ENCODE results near the gene RALGAPA2.

The RALGAPA2 gene

GRCh38 chr20:20706285-20706684 is 6.2 kb downstream of the RALGAPA2 start:
- H3K4me1 Mint-ChIP-seq: peaks cover 24% of the 10 kb centered on the region
- H3K27ac Mint-ChIP-seq: no peak overlapping the region
- no peaks in the 10 kb centered on the region for H3K9me3 Mint-ChIP-seq
- peaks cover 12% of the 10 kb centered on the region for H3K36me3 Mint-ChIP-seq (ENCODE audit: low read depth)
- ATAC-seq: no peak
- H3K4me3 Mint-ChIP-seq: no peak overlapping the region
- DNase-seq: no peak
- H3K27me3 Mint-ChIP-seq: no peaks in the 10 kb centered on the region

DNA sequence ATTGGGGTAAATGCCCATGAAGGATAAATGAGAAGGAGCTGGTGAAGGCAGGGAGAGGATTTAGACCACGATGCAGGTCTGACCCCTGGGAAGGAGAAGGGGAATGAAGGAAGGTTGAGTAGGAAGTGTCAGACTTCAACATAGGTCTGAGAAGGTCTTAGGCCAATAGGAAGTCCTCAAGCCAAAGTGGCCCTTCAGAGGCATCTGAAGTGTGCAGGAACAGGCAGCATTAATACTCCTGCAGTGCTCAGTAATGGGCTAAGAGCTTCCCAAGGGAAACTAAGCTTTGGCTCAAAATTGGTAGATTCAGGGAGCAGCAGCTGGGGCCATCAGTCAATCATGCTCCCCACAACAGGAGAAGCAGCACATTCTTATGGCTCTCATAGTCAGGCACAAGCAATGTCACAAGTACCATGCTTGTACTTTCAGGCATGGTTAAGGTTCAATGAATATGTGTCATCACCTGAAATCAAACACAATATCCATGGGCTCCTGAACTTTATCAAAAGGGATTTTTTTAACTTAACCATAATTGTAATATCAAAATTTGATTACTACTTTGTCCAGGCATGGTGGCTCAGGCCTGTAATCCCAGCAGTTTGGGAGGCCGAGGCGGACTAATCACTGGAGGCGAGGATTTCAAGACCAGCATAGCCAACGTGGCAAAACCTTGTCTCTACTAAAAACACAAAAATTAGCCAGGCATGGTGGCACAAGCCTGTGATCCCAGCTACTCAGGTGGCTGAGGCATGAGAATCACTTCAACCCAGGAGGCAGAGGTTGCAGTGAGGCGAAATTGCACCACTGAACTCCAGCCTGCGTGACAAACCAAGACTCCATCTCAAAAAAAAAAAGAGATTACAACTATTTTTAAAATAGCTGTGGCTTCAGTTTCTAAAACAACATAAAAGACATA is 9.9 kb downstream of the RALGAPA2 start:
- Mint-ChIP-seq H3K9me3 (no peaks in the 10 kb centered on the region), H3K4me1 (peaks cover 9% of the 10 kb centered on the region), H3K36me3 (ENCODE audit: low read depth) (peaks cover 4% of the 10 kb centered on the region), H3K27me3 (no peaks in the 10 kb centered on the region), H3K4me3 (no peak overlapping the region), H3K27ac (no peak overlapping the region)
- ATAC-seq (no peak), DNase-seq (no peak)

GRCh38 chr20:20699917-20700316 is 12.5 kb downstream of the RALGAPA2 start:
- Mint-ChIP-seq H3K4me3 (no peak overlapping the region), H3K4me1 (peaks cover 24% of the 10 kb centered on the region), H3K27me3 (no peaks in the 10 kb centered on the region), H3K27ac (no peak overlapping the region), H3K36me3 (ENCODE audit: low read depth) (peaks cover 3% of the 10 kb centered on the region), H3K9me3 (no peaks in the 10 kb centered on the region)
- no peak for ATAC-seq
- DNase-seq: no peak

GRCh38 chr20:20699144-20699543 is 13.3 kb downstream of the RALGAPA2 start:
- H3K4me3 Mint-ChIP-seq: no peak overlapping the region
- peaks cover 24% of the 10 kb centered on the region for H3K4me1 Mint-ChIP-seq
- H3K36me3 Mint-ChIP-seq (ENCODE audit: low read depth): peaks cover 3% of the 10 kb centered on the region
- no peak overlapping the region for H3K27ac Mint-ChIP-seq
- ATAC-seq: no peak
- no peaks in the 10 kb centered on the region for H3K9me3 Mint-ChIP-seq
- H3K27me3 Mint-ChIP-seq: no peaks in the 10 kb centered on the region
- DNase-seq: no peak

DNA sequence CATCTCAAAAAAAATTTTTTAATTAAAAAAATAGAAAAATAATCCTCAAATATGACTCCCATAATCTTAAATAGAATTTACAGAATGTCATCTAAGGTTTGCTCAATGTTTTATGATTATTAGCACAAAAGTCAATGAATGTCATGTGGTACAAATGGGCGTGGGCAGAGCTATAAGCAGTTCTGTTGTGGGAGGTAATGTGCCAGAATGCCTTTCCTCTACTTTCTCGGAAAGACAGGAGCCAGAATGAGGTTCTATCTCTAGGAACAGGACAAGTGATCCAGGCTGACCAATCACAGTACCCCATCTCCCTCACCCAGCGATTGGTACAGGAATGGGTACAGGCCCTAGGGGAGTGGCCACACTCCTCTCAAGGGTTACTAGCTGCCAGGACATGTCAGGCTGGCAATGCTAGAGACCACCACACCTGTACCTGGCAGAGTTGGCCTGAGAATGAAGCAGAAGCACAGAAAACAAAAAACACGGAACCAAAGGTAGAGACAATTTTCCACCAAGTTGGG is 15.1 kb downstream of the RALGAPA2 start:
- H3K9me3 Mint-ChIP-seq: no peaks in the 10 kb centered on the region
- no peak for ATAC-seq
- no peak overlapping the region for H3K27ac Mint-ChIP-seq
- no peaks in the 10 kb centered on the region for H3K27me3 Mint-ChIP-seq
- peaks cover 3% of the 10 kb centered on the region for H3K36me3 Mint-ChIP-seq (ENCODE audit: low read depth)
- DNase-seq: no peak
- H3K4me1 Mint-ChIP-seq: peaks cover 25% of the 10 kb centered on the region
- no peak overlapping the region for H3K4me3 Mint-ChIP-seq

GRCh38 chr20:20695250-20695816 is 17.1 kb downstream of the RALGAPA2 start:
- Mint-ChIP-seq H3K27me3 (no peaks in the 10 kb centered on the region), H3K4me1 (peaks cover 33% of the 10 kb centered on the region), H3K36me3 (ENCODE audit: low read depth) (no peaks in the 10 kb centered on the region), H3K27ac (no peak overlapping the region), H3K4me3 (no peak overlapping the region), H3K9me3 (no peaks in the 10 kb centered on the region)
- DNase-seq: no peak
- no peak for ATAC-seq

GRCh38 chr20:20694591-20694990 is 17.9 kb downstream of the RALGAPA2 start:
- no peaks in the 10 kb centered on the region for H3K27me3 Mint-ChIP-seq
- no peak overlapping the region for H3K27ac Mint-ChIP-seq
- H3K4me3 Mint-ChIP-seq: no peak overlapping the region
- H3K9me3 Mint-ChIP-seq: no peaks in the 10 kb centered on the region
- ATAC-seq: no peak
- DNase-seq: no peak
- peaks cover 33% of the 10 kb centered on the region for H3K4me1 Mint-ChIP-seq
- no peaks in the 10 kb centered on the region for H3K36me3 Mint-ChIP-seq (ENCODE audit: low read depth)

GRCh38 chr20:20692587-20692986 is 19.9 kb downstream of the RALGAPA2 start:
- H3K4me3 Mint-ChIP-seq: no peak overlapping the region
- DNase-seq (no peak), ATAC-seq (no peak)
- no peaks in the 10 kb centered on the region for H3K36me3 Mint-ChIP-seq (ENCODE audit: low read depth)
- H3K9me3 Mint-ChIP-seq: no peaks in the 10 kb centered on the region
- peaks cover 27% of the 10 kb centered on the region for H3K4me1 Mint-ChIP-seq
- no peaks in the 10 kb centered on the region for H3K27me3 Mint-ChIP-seq
- no peak overlapping the region for H3K27ac Mint-ChIP-seq

GRCh38 chr20:20691477-20692235 is 20.8 kb downstream of the RALGAPA2 start:
- Mint-ChIP-seq H3K4me1 (peaks cover 27% of the 10 kb centered on the region), H3K27ac (no peak overlapping the region), H3K27me3 (no peaks in the 10 kb centered on the region), H3K4me3 (no peak overlapping the region), H3K9me3 (no peaks in the 10 kb centered on the region), H3K36me3 (ENCODE audit: low read depth) (no peaks in the 10 kb centered on the region)
- ATAC-seq (no peak), DNase-seq (no peak)

GRCh38 chr20:20690676-20691476 is 21.6 kb downstream of the RALGAPA2 start:
- no peaks in the 10 kb centered on the region for H3K27me3 Mint-ChIP-seq
- H3K27ac Mint-ChIP-seq: no peak overlapping the region
- no peaks in the 10 kb centered on the region for H3K36me3 Mint-ChIP-seq (ENCODE audit: low read depth)
- ATAC-seq: no peak
- no peak for DNase-seq
- peaks cover 19% of the 10 kb centered on the region for H3K4me1 Mint-ChIP-seq
- H3K4me3 Mint-ChIP-seq: no peak overlapping the region
- H3K9me3 Mint-ChIP-seq: no peaks in the 10 kb centered on the region

DNA sequence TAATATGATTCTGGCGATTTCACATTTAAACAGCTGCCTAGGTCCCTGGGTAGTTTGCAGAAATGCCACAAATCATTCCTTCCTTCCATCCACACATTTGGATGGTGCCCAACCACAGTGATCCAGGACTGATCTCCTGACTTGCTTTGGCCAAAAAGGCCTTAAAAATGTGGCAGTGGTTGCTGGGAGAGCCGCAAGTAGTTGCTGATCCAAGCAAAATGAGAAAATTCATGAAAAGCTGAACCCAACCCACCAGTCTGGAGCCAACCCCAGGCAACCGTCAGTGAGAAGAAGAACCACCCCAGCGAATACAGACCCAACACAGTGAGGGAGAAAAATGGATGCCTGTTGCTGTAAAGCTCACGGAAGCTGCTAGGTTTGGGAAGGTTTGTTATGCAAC is 25.1 kb downstream of the RALGAPA2 start:
- Mint-ChIP-seq H3K36me3 (ENCODE audit: low read depth) (no peaks in the 10 kb centered on the region), H3K4me3 (no peak overlapping the region), H3K4me1 (peaks cover 38% of the 10 kb centered on the region), H3K9me3 (no peaks in the 10 kb centered on the region), H3K27ac (no peak overlapping the region), H3K27me3 (no peaks in the 10 kb centered on the region)
- no peak for ATAC-seq
- no peak for DNase-seq

DNA sequence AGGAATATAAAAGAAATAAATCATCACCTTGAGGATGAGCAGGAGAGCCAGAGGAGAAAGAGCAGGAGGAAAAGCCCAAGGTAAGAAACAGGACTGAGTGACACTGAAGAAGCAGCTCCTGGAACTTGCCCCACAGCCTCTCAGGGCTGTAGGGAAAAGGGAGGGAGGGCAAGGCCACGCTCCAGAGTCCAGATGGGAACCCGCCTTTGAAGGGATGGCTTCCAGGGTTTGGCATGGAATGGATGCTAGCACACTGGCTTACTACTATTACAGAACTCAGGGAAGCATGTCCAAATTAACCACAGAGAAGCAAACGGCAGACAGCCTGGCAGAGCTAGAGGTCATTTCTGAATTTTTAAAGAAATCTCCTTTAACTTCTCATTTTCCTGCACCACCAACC is 26.8 kb downstream of the RALGAPA2 start:
- Mint-ChIP-seq H3K9me3 (no peaks in the 10 kb centered on the region), H3K27me3 (no peaks in the 10 kb centered on the region), H3K4me3 (no peak overlapping the region), H3K36me3 (ENCODE audit: low read depth) (no peaks in the 10 kb centered on the region), H3K27ac (no peak overlapping the region), H3K4me1 (peaks cover 38% of the 10 kb centered on the region)
- ATAC-seq (no peak), DNase-seq (no peak)

GRCh38 chr20:20683481-20684321 is 28.7 kb downstream of the RALGAPA2 start:
- DNase-seq (no peak), ATAC-seq (no peak)
- H3K27ac Mint-ChIP-seq: no peak overlapping the region
- H3K36me3 Mint-ChIP-seq (ENCODE audit: low read depth): peaks cover 2% of the 10 kb centered on the region
- peaks cover 38% of the 10 kb centered on the region for H3K4me1 Mint-ChIP-seq
- no peaks in the 10 kb centered on the region for H3K27me3 Mint-ChIP-seq
- no peak overlapping the region for H3K4me3 Mint-ChIP-seq
- no peaks in the 10 kb centered on the region for H3K9me3 Mint-ChIP-seq
